Endothelial cell of umbilical vein (primary cell): ENCODE measurements around the gene CPNE7. TPM values are rescaled to one million over a fixed set of nuclear protein-coding genes. Genes with fewer than 3 reads are reported as not detected.

Experiments used
- BruUV-seq: library from RNA; stranded (reverse); fragments of 400-500 nt; replicated peaks from 2 replicates; lab custom pipeline; 2021; lab: Mats Ljungman, UMichigan
- CTCF ChIA-PET: fragments of 300-600, 350-600 bp; sonication (Branson Sonifier 250); formaldehyde crosslinking; loops from one replicate; lab custom pipeline; 2021; ENCODE audit warnings: antibody characterized with exemption, inconsistent platforms; lab: Charles Lee
- POLR2A ChIA-PET: fragments of 300-600, 350-600 bp; sonication (Branson Sonifier 250); formaldehyde crosslinking; loops from one replicate; lab custom pipeline; 2021; ENCODE audit warnings: antibody characterized with exemption, inconsistent platforms; lab: Charles Lee
- DNase-seq: peaks from one replicate; pipeline ENCODE4 v3.0.0-alpha.2; 2011; ENCODE audit warnings: low read depth, low spot score
- FAIRE-seq: peaks from 2 replicates; lab custom pipeline; 2011; peaks lifted over from hg19 to GRCh38; lab: Jason Lieb, UNC
- H2AFZ ChIP-seq: 2 replicates; pipeline ENCODE4 v1.6.0; 2012; ENCODE audit warnings: low read depth, low read length, control low read depth, inconsistent platforms
- H3K27ac ChIP-seq: 2 replicates; pipeline ENCODE4 v1.5.1; 2011; ENCODE audit warnings: low read depth, mild to moderate bottlenecking, control low read depth, low read length, moderate library complexity; ENCODE audit not compliant: insufficient read depth
- H3K27me3 ChIP-seq, 2 experiments: 2 replicates each; pipeline versions ENCODE4 v1.6.0 to v1.6.1; 2011; ENCODE audit warnings: low read length in 2 of 2, mixed read lengths in 1 of 2; ENCODE audit not compliant: control insufficient read depth in 2 of 2, insufficient read depth in 2 of 2
- H3K36me3 ChIP-seq, 2 experiments: 2 replicates in 1 of 2; 3 replicates in 1 of 2; pipeline ENCODE4 v1.5.1; 2011; ENCODE audit warnings: low read length in 2 of 2, mild to moderate bottlenecking in 1 of 2, moderate library complexity in 1 of 2; ENCODE audit not compliant: control insufficient read depth in 2 of 2, insufficient read depth in 2 of 2; ENCODE audit errors: extremely low read depth in 1 of 2
- H3K4me1 ChIP-seq: 3 replicates; pipeline ENCODE4 v1.5.1; 2011; ENCODE audit warnings: mild to moderate bottlenecking, low read length; ENCODE audit not compliant: control insufficient read depth, insufficient read depth; ENCODE audit errors: extremely low read depth
- H3K4me2 ChIP-seq: 2 replicates; pipeline ENCODE4 v1.6.1; 2011; ENCODE audit warnings: low read length, control low read depth, mixed read lengths; ENCODE audit not compliant: insufficient read depth
- H3K4me3 ChIP-seq, 3 experiments: fragments of 200-600 bp in 1 of 3; sonication (generic), shearing (Covaris generic) in 1 of 3; replicated peaks in 1 of 3; 2 replicates each; pipeline ENCODE4 v1.5.1; 2011 to 2016; ENCODE audit warnings: control low read depth in 3 of 3, low read length in 3 of 3, mild to moderate bottlenecking in 2 of 3, inconsistent platforms in 1 of 3, low read depth in 1 of 3, moderate library complexity in 1 of 3; ENCODE audit not compliant: insufficient read depth in 1 of 3
- H3K79me2 ChIP-seq: 2 replicates; pipeline ENCODE4 v1.6.0; 2012; ENCODE audit warnings: low read length, inconsistent platforms; ENCODE audit not compliant: control insufficient read depth, insufficient read depth
- H3K9ac ChIP-seq: replicated peaks from 2 replicates; pipeline ENCODE3; 2011; ENCODE audit warnings: low read length, control low read depth; ENCODE audit not compliant: insufficient read depth; ENCODE audit errors: extremely low read depth
- H3K9me1 ChIP-seq: replicated peaks from 3 replicates; pipeline ENCODE4 v1.6.0; 2011; ENCODE audit warnings: mild to moderate bottlenecking, low read length; ENCODE audit not compliant: control insufficient read depth, insufficient read depth; ENCODE audit errors: extremely low read depth
- H3K9me3 ChIP-seq: replicated peaks from 2 replicates; pipeline ENCODE4 v1.5.1; 2012; ENCODE audit warnings: low read length, inconsistent platforms; ENCODE audit not compliant: control insufficient read depth, insufficient read depth
- H4K20me1 ChIP-seq: replicated peaks from 2 replicates; pipeline ENCODE3; 2011; ENCODE audit warnings: mild to moderate bottlenecking, low read length; ENCODE audit not compliant: control insufficient read depth, insufficient read depth; ENCODE audit errors: extremely low read depth
- EZH2 ChIP-seq: IDR thresholded peaks from 2 replicates; pipeline ENCODE4 v1.6.1; 2012; ENCODE audit warnings: borderline replicate concordance, low read depth, mild to moderate bottlenecking, moderate library complexity, low read length, inconsistent platforms; ENCODE audit not compliant: severe bottlenecking
- FOS ChIP-seq: IDR thresholded peaks from 2 replicates; pipeline ENCODE4 v1.6.1; 2011; ENCODE audit warnings: mild to moderate bottlenecking, low read length, moderate library complexity, borderline replicate concordance; ENCODE audit not compliant: insufficient read depth
- GATA2 ChIP-seq: IDR thresholded peaks from 2 replicates; pipeline ENCODE4 v1.7.0; 2011; ENCODE audit warnings: low read depth, mild to moderate bottlenecking, moderate library complexity, mixed read lengths, low read length; ENCODE audit not compliant: insufficient read length, insufficient read depth
- JUN ChIP-seq: IDR thresholded peaks from 2 replicates; pipeline ENCODE4 v1.6.1; 2011; ENCODE audit warnings: borderline replicate concordance, low read depth; ENCODE audit not compliant: insufficient read length, insufficient read depth
- MYC ChIP-seq: IDR thresholded peaks from one replicate; pipeline ENCODE4 v1.6.1; 2011; ENCODE audit warnings: mild to moderate bottlenecking, low read depth, low read length
- POLR2A ChIP-seq: IDR thresholded peaks from 2 replicates; pipeline ENCODE4 v1.6.1; 2012; ENCODE audit warnings: low read depth, mild to moderate bottlenecking, control low read depth, low read length
- POLR2AphosphoS5 ChIP-seq: IDR thresholded peaks from 2 replicates; pipeline ENCODE4 v1.6.1; 2012; ENCODE audit warnings: low read depth, mild to moderate bottlenecking, control low read depth, low read length, moderate library complexity; ENCODE audit not compliant: insufficient read depth
- dilution Hi-C: fragments of 300-500 bp; cut with MboI; formaldehyde crosslinking; loops from one replicate; pipeline ENCODE4 v1.15.0; 2019; ENCODE audit warnings: low sequenced_read_pairs; ENCODE audit not compliant: extremely low pct_ligation_motif_present
- intact Hi-C: fragments of 100-400 bp; cut with micrococcal nuclease; formaldehyde crosslinking; loops from one replicate; pipeline ENCODE4 v1.10.0; 2022
- polyA plus RNA-seq, 4 experiments: library from polyadenylated mRNA; depleted of rRNA in 3 of 4; stranded (reverse) in 3 of 4; unstranded in 1 of 4; fragments of >200 nt; gene quantifications; 2 replicates each; pipeline versions ENCODE4 v1.2.1 to v1.2.3, GENCODE V29; 2011 to 2012; ENCODE audit warnings: missing spikeins in 1 of 4
- total RNA-seq: library from RNA; stranded (reverse); gene quantifications from 2 replicates; pipeline ENCODE4 v1.2.3, GENCODE V29; 2021
- TF ChIP-seq, protein P1 (sequence below), 2 donors: IDR thresholded peaks; 1 replicate in 1 of 2; 2 replicates in 1 of 2; pipeline ENCODE4 v1.5.1; 2011; ENCODE audit warnings: low read length in 2 of 2, mild to moderate bottlenecking in 2 of 2, moderate library complexity in 2 of 2, control low read depth in 1 of 2, inconsistent platforms in 1 of 2, low read depth in 1 of 2; ENCODE audit not compliant: insufficient read depth in 1 of 2; ENCODE audit errors: extremely low read depth in 1 of 2
- TF ChIP-seq, protein P2 (sequence below): IDR thresholded peaks from 2 replicates; pipeline ENCODE4 v1.6.1; 2011; ENCODE audit not compliant: insufficient read depth, insufficient read length

Gene CPNE7
- total and polyA plus RNA-seq, 2 donors (not counting 3 experiments of a cell fraction or from before 2014, with no cell fraction given): 2.0 to 5.9 TPM

DNA sequence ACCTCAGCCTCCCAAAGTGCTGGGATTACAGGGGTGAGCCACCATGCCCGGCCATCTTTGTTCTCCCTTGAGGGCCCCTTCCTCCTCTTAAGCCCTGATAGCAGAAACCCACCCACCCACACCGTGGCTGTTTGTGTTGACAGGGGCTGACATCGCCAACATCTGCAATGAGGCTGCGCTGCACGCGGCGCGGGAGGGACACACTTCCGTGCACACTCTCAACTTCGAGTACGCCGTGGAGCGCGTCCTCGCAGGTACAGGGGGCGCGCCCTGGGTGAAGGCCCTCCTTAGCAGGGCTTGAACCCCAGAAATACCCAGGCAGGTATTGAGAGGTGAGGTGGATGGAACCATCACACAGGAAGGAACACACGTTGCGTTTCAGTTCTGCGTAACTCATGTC lies 27.7 kb upstream of the CPNE7 start:
- Histone ChIP-seq H3K36me3 (peaks cover 2 to 27% of the 10 kb centered on the region in 2 experiments), H3K4me3 (no peak overlapping the region), H3K9ac (no peak overlapping the region), H3K27me3 (no peaks in the 10 kb centered on the region), H3K27ac (no peak overlapping the region), H3K79me2 (no peaks in the 10 kb centered on the region), H3K4me1 (no peaks in the 10 kb centered on the region), H3K4me2 (no peak overlapping the region), H4K20me1 (no peaks in the 10 kb centered on the region), H3K9me3 (no peaks in the 10 kb centered on the region), H2AFZ (no peak overlapping the region), H3K9me1 (no peaks in the 10 kb centered on the region)
- no peak for TF ChIP-seq GATA2
- no peak for TF ChIP-seq FOS
- no peak for TF ChIP-seq POLR2AphosphoS5
- TF ChIP-seq, protein P1, sequence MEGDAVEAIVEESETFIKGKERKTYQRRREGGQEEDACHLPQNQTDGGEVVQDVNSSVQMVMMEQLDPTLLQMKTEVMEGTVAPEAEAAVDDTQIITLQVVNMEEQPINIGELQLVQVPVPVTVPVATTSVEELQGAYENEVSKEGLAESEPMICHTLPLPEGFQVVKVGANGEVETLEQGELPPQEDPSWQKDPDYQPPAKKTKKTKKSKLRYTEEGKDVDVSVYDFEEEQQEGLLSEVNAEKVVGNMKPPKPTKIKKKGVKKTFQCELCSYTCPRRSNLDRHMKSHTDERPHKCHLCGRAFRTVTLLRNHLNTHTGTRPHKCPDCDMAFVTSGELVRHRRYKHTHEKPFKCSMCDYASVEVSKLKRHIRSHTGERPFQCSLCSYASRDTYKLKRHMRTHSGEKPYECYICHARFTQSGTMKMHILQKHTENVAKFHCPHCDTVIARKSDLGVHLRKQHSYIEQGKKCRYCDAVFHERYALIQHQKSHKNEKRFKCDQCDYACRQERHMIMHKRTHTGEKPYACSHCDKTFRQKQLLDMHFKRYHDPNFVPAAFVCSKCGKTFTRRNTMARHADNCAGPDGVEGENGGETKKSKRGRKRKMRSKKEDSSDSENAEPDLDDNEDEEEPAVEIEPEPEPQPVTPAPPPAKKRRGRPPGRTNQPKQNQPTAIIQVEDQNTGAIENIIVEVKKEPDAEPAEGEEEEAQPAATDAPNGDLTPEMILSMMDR (IDR thresholded peaks at IDR 0.05; ENCODE audit: extremely low read depth in 1 of 2, insufficient read depth in 1 of 2, low read depth in 1 of 2, low read length in 2 of 2): no peak
- no peak for TF ChIP-seq JUN
- TF ChIP-seq MYC: no peak
- TF ChIP-seq POLR2A: no peak
- TF ChIP-seq, protein P2, sequence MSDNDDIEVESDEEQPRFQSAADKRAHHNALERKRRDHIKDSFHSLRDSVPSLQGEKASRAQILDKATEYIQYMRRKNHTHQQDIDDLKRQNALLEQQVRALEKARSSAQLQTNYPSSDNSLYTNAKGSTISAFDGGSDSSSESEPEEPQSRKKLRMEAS: no peak
- TF ChIP-seq EZH2: no peak
- intact Hi-C loops: no loop called here
- dilution Hi-C loops: no loop called here
- ChIA-PET POLR2A (no interaction called here), CTCF (no interaction called here)
- no peak for DNase-seq
- BruUV-seq: no TSS peak
- FAIRE-seq: no peak
